ENCODE measurements around the gene ATP8A2.

Gene ATP8A2

DNA sequence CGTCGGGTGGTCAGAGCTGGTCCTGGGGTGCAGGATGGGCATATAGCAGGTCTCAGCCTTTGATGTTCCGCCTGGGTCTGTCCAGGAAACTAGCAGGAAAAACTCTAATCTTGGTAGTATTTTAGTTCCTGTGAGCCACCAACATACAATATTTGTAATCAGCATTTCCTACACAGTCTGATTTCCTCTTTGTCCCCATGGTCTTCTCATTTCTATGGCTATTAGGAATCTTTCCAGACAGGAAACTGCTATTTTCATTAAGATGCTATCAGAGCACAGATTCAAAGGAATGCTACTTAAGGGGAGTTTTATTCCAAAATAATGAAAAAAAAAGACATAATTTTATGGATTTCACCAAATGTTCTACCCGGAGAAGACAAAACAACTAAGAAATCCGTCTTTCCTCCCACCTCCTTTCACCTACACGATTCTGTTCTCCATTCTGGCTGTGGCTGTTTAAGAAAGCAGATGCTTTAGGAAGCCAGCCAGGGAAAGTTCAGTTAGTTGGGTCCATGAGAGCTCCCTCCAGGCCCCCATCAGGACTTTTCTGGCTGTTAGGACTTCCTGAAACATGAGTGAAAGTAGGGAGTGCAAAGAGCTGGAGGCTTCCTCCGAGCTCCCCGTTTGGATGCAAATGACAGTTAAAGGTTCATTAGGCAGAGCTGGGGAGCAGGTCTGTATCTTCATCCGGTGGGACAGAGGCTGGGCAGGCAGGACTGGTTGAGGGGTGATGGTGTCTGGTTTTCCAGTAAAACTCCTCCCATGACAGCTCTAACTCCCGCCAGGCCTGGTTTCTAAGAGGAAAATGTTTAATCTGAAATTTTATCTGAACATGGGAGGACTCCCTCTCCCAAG, 643.7 kb downstream of the ATP8A2 start:
- DNase-seq (ENCODE audit: low read depth), result no peak

DNA sequence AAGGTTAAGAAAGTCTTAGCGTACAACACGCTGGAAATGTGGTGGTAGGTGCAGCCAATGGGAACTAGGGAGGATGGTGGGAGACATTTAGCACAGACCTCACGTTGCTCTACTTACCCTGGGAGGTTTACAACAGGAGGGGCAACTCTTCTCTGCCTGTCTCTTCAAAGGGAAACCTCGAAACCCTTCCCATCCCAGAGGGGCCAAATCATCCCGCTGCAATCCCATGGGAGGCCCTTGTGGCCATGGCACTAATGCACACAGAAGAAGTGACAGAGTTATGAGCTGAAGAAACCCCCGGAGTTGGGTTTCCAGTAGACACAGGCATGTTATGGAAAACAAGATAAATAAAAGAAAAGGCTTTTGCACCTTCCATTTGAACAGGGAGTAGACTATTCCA, 644.4 kb downstream of the ATP8A2 start:
- no peak for DNase-seq (ENCODE audit: low read depth)

DNA sequence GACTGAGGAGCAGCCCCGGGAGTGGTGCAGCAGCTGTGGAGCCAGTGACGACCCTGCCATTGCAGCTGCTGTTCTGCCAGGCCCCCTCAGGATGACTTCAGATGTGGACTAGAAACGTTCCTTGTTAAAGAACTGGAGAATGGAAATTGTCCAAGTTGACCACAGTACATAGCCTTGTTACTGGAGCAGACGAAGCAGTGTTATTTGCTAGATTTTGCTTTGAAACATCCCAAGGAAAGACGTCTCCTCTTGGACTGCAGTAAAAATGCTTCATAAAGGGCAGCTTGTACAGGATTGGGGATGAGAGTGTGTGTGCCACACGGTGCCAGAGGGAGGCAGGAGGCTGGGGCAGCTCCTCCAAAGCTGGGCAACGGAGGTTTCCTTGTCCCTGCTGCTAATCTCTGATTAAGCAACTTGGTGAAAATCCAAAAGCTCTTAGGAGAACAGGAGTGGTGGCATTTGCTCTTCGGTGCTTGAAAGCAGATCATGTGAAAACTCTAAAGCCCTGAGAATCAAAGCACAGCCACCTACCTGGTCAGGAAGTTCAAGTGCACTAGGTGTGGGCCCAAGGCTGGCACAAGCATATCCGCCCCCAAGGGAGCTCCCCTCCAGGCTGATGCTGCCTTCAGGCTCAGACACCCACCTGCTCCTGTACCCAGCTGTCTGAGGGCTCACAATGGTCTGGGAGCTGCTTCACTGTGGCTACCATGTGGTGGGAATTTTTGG, 645.6 kb downstream of the ATP8A2 start:
- no peak for DNase-seq (ENCODE audit: low read depth)

DNA sequence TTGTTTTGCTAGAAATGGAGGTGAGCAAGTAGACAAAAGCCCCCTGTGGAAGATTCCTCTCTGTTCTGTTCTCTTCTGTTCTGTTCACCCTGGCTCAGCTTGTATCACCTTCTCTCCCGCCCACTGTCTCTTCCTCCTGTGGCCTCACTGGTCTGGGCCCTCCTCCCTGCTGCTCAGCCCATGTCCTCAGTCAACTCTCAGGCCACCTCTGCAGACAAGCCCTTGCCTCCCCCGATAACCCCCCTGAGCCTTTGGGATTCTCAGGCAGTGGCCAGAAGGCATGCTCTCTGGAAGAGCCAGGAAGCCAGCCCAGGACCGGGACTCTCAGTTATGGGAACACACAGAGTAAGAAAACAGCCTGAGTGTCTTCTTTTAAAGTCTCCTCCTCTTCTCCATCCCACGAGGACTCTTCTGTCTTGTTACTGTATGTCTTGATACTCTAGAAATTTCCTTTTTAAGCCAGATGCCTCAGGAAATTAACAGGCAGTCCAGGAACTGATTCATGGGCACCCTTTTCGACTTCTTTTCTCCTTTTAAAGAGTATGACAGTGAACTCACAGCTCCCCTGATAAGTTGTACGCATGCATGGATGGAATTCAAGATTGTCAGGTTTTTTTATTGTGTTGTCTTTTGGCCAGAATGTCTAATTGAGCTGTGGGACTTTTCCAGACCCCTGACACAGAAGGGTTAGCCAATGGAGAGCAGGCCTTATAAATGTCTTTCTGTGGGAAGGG, 646.3 kb downstream of the ATP8A2 start:
- DNase-seq (ENCODE audit: low read depth), result no peak

DNA sequence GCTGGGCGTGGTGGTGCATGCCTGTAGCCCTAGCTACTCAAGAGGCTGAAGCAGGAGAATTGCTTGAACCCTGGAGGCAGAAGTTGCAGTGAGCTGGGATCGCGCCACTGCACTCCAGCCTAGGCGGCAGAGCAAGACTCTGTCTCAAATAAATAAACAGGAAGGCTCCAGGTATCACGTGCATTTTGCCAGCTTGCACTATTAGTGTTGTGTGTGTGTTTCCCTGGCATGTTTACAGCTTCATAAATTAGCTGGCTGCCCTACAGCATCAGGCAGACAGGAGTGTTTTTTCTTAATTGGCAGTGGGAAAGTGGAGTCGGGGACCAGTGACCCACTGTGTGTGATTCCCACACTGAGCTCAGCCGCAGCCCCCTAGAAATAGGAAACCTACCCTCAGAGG, 647.5 kb downstream of the ATP8A2 start:
- no peak for DNase-seq (ENCODE audit: low read depth)

DNA sequence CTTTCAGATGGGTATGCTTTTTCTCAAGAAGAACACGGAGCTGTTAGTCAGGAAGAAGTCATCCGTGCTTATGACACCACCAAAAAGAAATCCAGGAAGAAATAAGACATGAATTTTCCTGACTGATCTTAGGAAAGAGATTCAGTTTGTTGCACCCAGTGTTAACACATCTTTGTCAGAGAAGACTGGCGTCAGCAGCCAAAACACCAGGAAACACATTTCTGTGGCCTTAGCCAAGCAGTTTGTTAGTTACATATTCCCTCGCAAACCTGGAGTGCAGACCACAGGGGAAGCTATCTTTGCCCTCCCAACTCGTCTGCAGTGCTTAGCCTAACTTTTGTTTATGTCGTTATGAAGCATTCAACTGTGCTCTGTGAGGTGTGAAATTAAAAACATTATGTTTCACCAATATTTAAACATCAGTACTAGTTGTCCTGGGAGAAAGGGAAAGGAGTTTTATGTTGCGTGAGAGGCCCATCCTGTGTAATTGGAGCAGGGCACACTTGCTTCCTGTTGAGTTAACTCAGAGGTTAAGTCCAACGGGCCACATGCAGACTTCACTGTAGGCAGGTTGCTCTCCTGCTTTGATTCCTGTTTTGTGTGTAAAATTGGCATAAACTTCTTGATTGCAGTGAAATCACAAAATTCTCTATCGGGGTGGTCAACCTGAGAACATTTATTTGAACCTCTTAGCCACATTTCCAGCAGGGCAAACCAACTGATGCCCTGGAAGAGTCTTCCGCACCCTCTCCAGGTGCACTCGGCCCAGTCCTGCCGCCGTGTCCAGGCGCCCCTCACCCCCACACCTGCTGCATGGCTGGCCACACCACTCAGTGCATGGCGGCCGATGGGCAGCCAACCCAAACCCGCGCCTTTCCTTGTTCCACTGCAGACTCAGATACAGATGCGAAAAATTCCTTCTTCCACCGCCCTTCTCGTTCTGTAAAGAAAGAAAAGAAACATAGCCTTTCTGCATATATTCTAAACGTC, 648.4 kb downstream of the ATP8A2 start:
- no peak for DNase-seq (ENCODE audit: low read depth)

DNA sequence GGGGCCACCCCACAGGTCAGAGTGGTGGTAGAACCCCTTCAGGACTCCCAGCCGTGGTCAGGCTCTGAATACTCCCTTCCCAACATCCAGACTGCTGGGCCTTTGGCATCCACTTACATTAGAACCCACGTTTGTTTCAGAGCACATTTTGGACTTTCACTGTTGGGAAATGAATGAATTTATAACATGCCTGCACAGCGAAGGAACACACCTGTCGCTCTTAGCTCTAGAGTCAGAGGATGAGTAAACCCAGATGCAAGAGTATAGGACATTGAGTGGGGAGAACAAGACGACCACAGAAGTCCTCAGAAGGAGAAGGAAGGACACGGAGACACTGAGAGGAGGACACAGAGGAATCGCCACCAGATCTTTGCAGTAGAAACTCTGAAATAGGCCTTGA, 649.1 kb downstream of the ATP8A2 start:
- no peak for DNase-seq (ENCODE audit: low read depth)

DNA sequence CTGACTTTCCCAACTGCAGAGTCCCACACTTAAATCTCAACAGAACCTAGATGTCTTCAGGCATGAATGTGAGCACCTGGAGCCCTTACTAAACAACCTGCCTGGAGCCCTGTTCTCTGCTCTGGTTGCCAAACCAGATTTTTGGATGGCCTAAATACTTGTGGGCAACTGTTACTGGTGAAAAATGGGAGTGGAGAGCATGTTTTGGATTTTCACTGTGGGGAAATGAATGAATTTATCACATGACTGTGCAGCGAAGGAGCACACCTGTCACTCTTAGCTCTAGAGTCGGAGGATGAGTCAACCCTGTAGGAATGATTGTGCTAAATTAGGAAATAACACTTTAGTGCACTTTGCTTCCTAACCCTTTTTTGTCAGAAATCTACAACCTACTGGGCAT, 649.7 kb downstream of the ATP8A2 start:
- DNase-seq (ENCODE audit: low read depth), result no peak

DNA sequence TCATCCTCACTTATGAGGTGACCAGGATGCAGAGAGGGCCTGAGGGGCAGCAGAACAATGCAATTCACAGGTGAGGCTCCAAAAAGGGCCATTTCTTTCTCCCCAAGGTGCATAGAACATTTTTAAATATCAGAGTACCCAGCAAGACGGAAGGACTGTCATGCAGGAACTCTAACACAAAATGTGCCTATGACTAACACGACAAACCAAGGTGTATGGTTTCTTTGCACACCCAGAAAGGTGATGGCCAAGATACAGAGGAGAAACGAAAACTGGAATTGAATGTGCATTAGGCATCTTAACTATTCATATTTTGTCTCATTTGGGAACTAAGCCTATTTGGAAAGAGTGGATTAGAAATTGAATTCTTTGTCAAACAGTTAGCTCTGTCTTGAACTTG, 650.2 kb downstream of the ATP8A2 start:
- DNase-seq (ENCODE audit: low read depth), result no peak

DNA sequence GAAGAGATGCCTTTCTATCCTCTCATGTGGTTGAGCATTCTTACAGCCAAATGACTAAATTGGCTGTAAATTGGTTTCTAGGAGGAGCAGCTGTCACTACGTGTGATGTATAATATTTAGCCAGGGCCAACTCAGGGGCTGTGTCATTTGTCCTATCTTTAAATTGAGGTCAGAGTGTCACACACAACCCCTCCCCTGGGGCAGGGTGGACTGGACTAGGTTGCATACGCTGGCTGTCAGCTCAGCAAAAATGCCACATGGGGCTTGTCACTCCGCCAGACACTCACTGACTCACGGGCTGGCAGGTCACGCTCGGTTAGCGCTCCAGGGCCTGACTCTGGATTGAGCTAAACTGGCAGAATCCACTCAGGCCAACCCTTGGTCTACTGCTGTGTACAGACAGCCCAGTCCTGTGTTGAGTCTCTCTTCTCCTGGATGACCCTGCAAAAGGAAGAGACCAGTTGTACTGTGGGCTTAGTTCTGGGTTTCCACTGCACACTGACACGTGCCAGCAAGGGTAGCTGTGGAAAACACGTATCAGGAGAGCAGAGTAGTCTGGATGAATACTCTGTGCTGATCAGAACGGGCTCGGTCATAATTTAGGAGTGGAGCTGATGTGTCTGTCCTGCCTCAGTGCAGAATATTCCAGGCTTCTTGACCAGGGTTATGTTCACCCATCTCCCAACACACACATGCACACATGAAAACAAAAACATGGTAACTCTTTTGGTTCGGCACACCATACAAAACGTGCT, 650.9 kb downstream of the ATP8A2 start:
- DNase-seq (ENCODE audit: low read depth), result no peak

DNA sequence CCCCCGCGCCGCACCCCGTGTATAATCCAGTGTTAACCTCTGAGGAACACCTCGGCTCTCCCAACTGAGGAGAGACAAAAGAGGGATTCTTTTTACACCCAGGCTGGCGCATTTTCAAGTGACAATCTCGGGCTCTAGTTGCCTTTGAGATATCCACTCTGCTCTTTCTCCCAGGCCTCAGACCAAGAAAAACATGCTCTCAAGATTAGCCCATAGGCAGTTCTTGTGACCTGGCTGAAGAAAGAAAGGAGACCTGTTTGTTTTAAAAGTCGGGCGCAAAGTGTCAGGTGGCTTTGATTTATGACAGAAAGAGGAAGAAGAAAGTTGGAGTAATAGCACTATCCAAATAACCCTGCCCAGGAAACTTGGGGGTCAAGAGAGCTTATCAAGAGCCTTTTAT, 652.8 kb downstream of the ATP8A2 start:
- no peak for DNase-seq (ENCODE audit: low read depth)

DNA sequence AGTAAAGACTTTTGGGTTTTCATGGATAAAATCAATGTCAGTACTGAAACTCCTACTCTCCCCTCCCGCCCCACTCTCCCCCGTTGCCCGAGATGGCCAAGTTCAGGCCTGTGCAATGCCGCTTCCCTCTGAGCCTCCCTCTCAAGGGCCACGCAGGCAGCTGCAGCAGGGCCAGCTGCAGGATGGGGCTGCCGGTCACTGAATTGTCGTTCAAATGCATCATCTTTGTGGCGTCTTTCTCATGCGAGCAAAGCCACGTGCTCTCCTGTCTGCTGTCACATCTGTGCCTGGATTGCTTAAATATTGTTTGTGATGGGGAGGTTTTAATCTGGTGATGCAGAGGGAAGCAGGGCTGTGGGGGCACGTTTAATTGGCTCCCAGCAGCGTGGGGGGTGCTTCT, 653.4 kb downstream of the ATP8A2 start:
- DNase-seq (ENCODE audit: low read depth), result no peak

DNA sequence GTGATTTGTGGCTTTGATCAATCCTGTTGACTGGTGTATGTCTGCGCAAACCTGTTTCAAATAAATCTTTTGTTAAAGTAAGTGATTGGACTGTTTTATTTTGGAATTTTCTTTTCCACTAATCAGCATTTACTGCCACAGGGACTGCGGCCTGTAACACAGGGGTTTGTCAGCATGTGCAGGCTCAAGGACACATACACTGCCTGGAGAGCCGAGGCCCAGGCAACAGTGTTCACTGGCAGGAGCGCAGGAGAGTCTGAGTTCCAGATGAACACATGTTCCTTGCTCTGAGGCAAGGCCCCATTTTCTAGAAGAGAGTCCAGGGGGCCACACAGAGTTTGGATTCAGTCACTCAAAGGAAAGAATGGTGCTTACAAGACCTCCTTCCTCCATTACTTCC, 654.0 kb downstream of the ATP8A2 start:
- no peak for DNase-seq (ENCODE audit: low read depth)

DNA sequence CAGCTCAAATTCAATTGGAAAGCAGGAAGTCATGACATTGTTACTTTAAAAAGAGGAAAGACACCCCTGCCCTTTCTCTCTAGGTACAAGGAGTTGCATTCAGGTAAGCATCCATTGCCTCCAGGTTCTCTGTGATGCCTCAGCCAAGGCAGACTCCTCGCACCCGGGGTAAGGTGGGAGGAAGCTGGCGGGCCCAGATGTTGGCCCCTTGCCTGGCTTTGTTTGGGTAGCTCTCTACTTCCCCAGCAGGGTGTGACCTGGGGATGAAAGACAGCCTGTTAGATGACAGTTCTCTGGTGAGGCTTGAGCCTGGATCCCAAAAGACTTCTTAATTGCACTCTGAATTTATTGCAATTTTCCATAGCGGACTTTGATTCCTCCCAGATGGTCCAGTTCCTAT, 654.4 kb downstream of the ATP8A2 start:
- no peak for DNase-seq (ENCODE audit: low read depth)

DNA sequence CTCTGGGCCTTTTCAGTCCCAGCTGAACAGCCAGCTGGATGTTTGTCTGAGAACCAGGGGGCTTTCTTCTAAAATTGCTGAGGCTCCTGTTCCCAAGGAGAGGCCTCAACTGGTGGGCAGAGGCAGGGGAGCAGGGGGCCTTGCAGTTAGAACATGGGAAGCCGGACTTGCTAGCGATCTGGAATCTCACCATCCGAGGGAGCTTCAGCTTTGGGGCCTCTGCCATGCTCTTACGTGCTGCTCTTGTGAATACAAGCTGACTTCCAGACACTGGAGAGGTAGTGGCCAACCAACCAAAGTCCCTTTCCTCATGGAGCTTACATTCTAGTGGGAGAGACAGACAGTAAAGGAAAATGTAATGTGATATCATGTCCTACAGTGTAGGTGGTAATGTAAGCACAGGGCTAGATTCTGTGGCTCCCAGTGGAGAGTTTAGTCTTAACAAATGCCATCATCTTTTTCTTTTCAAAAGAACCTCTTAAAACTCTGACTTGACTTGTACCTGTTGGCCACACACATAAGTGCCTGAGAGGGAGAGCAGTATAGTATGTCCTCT, 657.9 kb downstream of the ATP8A2 start:
- DNase-seq (ENCODE audit: low read depth), result no peak

DNA sequence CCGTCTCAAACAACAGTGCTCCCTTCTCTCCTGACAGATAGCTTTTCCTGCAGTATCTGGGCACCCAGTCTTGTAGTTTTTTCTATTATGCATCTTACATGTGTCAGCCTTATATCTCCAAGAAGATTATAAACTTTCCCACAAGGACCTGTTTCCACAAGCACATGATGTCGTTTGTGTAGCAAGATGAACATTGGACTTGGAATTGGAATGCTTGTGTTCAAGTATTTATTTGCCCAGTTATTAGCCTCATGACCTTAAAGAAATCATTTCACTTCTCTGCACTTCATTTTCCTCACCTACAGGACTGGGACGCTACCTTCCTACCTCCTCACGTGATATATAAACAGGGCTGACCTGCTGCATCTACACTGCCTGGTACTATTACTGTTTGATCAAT, 658.6 kb downstream of the ATP8A2 start:
- no peak for DNase-seq (ENCODE audit: low read depth)

DNA sequence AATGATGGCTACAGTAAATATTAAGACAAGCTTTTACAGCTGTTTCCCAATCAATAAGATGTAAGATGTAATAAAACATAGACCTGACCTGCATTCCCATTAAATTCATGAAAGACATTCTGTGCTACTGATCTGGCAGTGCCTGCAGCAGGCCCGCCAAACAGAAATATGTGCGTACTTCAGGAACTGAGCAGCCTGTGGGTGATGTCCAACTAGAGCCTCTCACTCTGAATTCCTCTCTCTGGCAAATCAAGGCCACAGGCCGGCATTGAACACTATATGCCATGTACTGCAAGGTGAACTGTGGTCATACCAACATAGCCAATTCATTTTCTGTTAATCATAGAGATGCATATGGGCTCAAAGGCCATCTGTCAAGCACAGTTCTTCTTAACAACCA, 662.2 kb downstream of the ATP8A2 start:
- no peak for DNase-seq (ENCODE audit: low read depth)

DNA sequence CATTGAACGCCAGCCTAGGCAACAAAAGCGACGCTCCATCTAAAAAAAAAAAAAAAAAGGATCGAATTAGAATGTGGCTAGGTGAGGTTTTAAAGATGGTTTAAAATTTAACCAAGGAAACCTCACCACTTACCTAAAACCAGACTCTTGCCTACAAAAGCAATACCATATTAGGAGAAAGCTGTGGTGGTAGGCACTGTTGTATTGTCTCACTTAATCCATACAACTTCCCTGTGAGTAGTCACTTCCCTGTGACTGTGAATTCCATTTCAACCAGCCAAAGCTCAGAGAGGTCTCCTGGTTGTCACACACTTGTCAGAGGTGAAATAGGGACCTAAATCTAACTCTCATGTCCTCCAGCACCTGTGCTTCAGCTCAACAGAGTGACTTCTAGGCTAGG, 664.6 kb downstream of the ATP8A2 start:
- DNase-seq (ENCODE audit: low read depth), result no peak

DNA sequence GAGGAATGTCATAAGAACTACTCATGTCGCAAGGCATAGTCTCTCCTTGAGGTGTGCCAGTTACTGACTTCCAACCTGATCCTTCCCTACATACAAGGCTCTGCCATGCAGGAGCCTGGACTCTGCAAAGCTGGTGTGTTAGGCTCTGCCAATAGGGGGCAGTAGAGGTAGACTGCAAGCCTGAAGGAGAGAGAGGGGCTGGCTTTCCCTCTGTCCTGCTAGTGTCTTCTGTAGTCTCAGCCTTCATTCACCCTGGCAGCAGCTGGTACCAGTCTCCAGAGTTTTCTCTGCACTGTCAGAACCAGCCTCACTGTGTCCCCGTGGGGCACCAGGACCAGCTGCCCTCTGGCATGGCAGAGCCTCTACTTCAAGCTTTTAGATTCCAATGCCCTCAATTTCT, 665.5 kb downstream of the ATP8A2 start:
- DNase-seq (ENCODE audit: low read depth), result no peak

DNA sequence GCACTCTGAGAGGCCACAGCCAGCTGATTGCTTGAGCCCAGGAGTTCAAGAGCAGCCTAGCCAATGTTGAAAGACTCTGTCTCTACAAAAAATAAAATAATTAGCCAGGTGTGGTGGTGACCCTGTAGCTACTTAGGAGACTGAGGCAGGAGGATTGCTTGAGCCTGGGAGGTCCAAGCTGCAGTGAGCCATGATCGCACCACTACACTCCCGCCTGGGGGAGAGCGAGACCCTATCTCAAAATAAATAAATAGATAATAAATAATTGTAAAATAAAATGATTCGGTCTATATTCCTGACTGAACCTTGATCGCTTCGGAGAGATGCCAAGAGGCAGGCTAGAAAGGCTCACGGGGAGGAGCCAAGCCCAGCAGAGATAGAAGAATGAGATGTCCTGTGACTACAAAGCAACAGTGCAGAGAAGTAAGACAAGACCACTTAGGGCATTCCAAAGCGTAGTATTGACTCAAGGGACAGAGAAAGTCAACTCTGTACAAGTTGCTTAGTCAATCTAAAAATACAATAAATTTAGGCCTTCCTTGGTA, 667.2 kb downstream of the ATP8A2 start:
- DNase-seq (ENCODE audit: low read depth), result no peak

All from activated T-cell treated with anti-CD3 and anti-CD28 coated beads for 48 hours (primary cell).